ENCODE measurements around the gene ANTXR2. TPM values are rescaled to one million over a fixed set of nuclear protein-coding genes. Genes with fewer than 3 reads are reported as not detected.
A peak's percentile ranks its signal among the peaks of the same experiment; 100 is the strongest.

ANTXR2 gene
- total RNA-seq, 1 experiment from 2014 or later, result 31.0 TPM

- intact Hi-C loops (cut with micrococcal nuclease), result no loop called here
- Mint-ChIP-seq H3K9me3 (ENCODE audit: unreplicated experiment) (no peaks in the 10 kb centered on the region), H3K36me3 (ENCODE audit: insufficient read depth, unreplicated experiment) (no peaks in the 10 kb centered on the region), H3K27me3 (ENCODE audit: insufficient read depth, unreplicated experiment) (no peaks in the 10 kb centered on the region), H3K4me1 (ENCODE audit: insufficient read depth, unreplicated experiment) (no peaks in the 10 kb centered on the region), H3K27ac (ENCODE audit: low read depth, unreplicated experiment) (no peak overlapping the region), H3K4me3 (ENCODE audit: unreplicated experiment) (no peak overlapping the region)
- CTCF ChIA-PET, result interaction anchor here (1.3 kb wide), 1 partner anchor 66 kb away, joined by 3 read pairs; no protein-coding TSS in a partner anchor
- DNase-seq (ENCODE audit: unreplicated experiment), result no peak
- BruUV-seq (replicated peaks), result no TSS peak
- TF ChIP-seq, protein P1, sequence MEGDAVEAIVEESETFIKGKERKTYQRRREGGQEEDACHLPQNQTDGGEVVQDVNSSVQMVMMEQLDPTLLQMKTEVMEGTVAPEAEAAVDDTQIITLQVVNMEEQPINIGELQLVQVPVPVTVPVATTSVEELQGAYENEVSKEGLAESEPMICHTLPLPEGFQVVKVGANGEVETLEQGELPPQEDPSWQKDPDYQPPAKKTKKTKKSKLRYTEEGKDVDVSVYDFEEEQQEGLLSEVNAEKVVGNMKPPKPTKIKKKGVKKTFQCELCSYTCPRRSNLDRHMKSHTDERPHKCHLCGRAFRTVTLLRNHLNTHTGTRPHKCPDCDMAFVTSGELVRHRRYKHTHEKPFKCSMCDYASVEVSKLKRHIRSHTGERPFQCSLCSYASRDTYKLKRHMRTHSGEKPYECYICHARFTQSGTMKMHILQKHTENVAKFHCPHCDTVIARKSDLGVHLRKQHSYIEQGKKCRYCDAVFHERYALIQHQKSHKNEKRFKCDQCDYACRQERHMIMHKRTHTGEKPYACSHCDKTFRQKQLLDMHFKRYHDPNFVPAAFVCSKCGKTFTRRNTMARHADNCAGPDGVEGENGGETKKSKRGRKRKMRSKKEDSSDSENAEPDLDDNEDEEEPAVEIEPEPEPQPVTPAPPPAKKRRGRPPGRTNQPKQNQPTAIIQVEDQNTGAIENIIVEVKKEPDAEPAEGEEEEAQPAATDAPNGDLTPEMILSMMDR (IDR thresholded peaks at IDR 0.05; ENCODE audit: unreplicated experiment), result no peak
- POLR2A ChIA-PET, result interaction anchor here (1.4 kb wide), 1 partner anchor 12 kb away, joined by 4 read pairs; no protein-coding TSS in a partner anchor
These were observed 14.3 kb downstream of the ANTXR2 start for GRCh38 chr4:80058740-80059139.

GRCh38 chr4:80054375-80054774 is 18.7 kb downstream of the ANTXR2 start:
- Mint-ChIP-seq H3K36me3 (ENCODE audit: insufficient read depth, unreplicated experiment) (peaks cover 15% of the 10 kb centered on the region), H3K9me3 (ENCODE audit: unreplicated experiment) (no peaks in the 10 kb centered on the region), H3K27ac (ENCODE audit: low read depth, unreplicated experiment) (peak overlapping the region; percentile 23), H3K27me3 (ENCODE audit: insufficient read depth, unreplicated experiment) (no peaks in the 10 kb centered on the region), H3K4me1 (ENCODE audit: insufficient read depth, unreplicated experiment) (peaks cover 8% of the 10 kb centered on the region), H3K4me3 (ENCODE audit: unreplicated experiment) (no peak overlapping the region)
- POLR2A ChIA-PET, result no interaction called here
- TF ChIP-seq, protein P1 (IDR thresholded peaks at IDR 0.05; ENCODE audit: unreplicated experiment), result no peak
- intact Hi-C loops (cut with micrococcal nuclease), result no loop called here
- CTCF ChIA-PET, result no interaction called here
- BruUV-seq (replicated peaks), result no TSS peak
- no peak for DNase-seq (ENCODE audit: unreplicated experiment)

DNA sequence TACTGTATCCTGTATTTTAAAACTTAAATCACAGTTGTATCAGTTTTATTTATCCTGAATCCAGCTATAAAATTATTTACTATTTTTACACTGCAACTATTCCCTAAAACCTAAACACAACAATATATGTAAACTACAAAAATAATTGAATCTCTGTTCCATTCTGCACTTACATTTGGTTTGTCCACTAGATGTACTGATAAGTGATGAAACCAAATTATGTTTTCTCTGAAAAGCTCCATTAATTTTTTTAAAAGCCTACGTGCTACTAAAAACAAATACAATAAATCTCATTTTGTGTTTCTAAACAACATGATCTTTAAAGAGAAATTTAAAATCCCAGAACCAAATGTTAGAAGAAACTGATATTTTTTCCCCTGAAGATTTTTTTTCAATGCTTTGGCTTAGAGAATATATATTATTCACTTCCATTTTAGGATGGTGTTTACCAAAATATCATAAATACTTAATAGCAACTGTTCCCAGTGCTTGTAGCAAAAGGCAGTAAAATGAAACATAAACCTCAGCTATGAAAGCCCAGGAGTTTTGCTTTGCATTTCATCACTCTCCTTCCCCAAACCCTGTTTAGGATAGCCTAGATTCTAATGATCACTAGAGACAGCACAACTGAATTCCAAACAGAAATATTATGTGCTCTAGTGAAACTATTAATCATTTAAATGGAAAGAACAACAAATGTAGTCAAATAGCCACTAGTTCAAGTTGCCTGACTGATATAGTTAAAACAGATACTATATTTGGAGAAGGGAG is 19.7 kb downstream of the ANTXR2 start:
- Mint-ChIP-seq H3K27me3 (ENCODE audit: insufficient read depth, unreplicated experiment) (no peaks in the 10 kb centered on the region), H3K4me1 (ENCODE audit: insufficient read depth, unreplicated experiment) (peaks cover 9% of the 10 kb centered on the region), H3K36me3 (ENCODE audit: insufficient read depth, unreplicated experiment) (peaks cover 21% of the 10 kb centered on the region), H3K27ac (ENCODE audit: low read depth, unreplicated experiment) (peak overlapping the region; percentile 12), H3K9me3 (ENCODE audit: unreplicated experiment) (no peaks in the 10 kb centered on the region), H3K4me3 (ENCODE audit: unreplicated experiment) (no peak overlapping the region)
- TF ChIP-seq, protein P1 (IDR thresholded peaks at IDR 0.05; ENCODE audit: unreplicated experiment), result no peak
- ChIA-PET POLR2A (interaction anchor here (0.9 to 1.4 kb wide), 2 partner anchors 9 to 19 kb away, joined by 5 to 6 read pairs; partner anchors contain the start of gene ANTXR2), CTCF (no interaction called here)
- no TSS peak for BruUV-seq (replicated peaks)
- no peak for DNase-seq (ENCODE audit: unreplicated experiment)
- intact Hi-C loops (cut with micrococcal nuclease), result no loop called here

- intact Hi-C loops (cut with micrococcal nuclease), result no loop called here
- CTCF ChIA-PET, result interaction anchor here (0.6 to 1.4 kb wide), 2 partner anchors 10 to 1210 kb away, joined by 4 read pairs; no protein-coding TSS in a partner anchor
- TF ChIP-seq, protein P1 (IDR thresholded peaks at IDR 0.05; ENCODE audit: unreplicated experiment), result no peak
- Mint-ChIP-seq H3K36me3 (ENCODE audit: insufficient read depth, unreplicated experiment) (peaks cover 21% of the 10 kb centered on the region), H3K4me1 (ENCODE audit: insufficient read depth, unreplicated experiment) (peaks cover 20% of the 10 kb centered on the region), H3K27ac (ENCODE audit: low read depth, unreplicated experiment) (peak overlapping the region; percentile 80), H3K9me3 (ENCODE audit: unreplicated experiment) (no peaks in the 10 kb centered on the region), H3K27me3 (ENCODE audit: insufficient read depth, unreplicated experiment) (no peaks in the 10 kb centered on the region), H3K4me3 (ENCODE audit: unreplicated experiment) (no peak overlapping the region)
- peak; percentile 67 for DNase-seq (ENCODE audit: unreplicated experiment)
- no TSS peak for BruUV-seq (replicated peaks)
- POLR2A ChIA-PET, result interaction anchor here (0.7 to 0.9 kb wide), 2 partner anchors 8 to 22 kb away, joined by 3 to 6 read pairs; no protein-coding TSS in a partner anchor
These were observed 23.1 kb downstream of the ANTXR2 start for GRCh38 chr4:80049813-80050534.
